Activated T-helper 17 cell treated with anti-CD3 and anti-CD28 coated beads, Interleukin-2, amount 50 U/mL, for 72 hours (primary cell): Measurements from ENCODE around the gene TMCO4. TPM values are rescaled to one million over a fixed set of nuclear protein-coding genes. Genes with fewer than 3 reads are reported as not detected.
A peak's percentile ranks its signal among the peaks of the same experiment; 100 is the strongest.
"Not testable (repeated sequence)": the region's sequence is repeated elsewhere in the genome, so short reads cannot be mapped to it uniquely, and the experiment has no call there.

Experiments used
- ATAC-seq: fragments of 150-1000 bp; cut with Tn5 transposase; replicated peaks from 2 replicates; pipeline ENCODE4 v1.10.0; 2021; ENCODE audit warnings: mild to moderate bottlenecking, moderate library complexity
- H3K27ac Mint-ChIP-seq: one replicate; pipeline ENCODE4 v1.8.0; 2022; ENCODE audit warnings: mixed read lengths
- H3K27me3 Mint-ChIP-seq: one replicate; pipeline ENCODE4 v1.8.0; 2022; ENCODE audit warnings: mixed read lengths
- H3K36me3 Mint-ChIP-seq: one replicate; pipeline ENCODE4 v1.8.0; 2022; ENCODE audit warnings: low read depth, mild to moderate bottlenecking, mixed read lengths
- H3K4me1 Mint-ChIP-seq: one replicate; pipeline ENCODE4 v1.8.0; 2022; ENCODE audit warnings: mixed read lengths
- H3K4me3 Mint-ChIP-seq: one replicate; pipeline ENCODE4 v1.8.0; 2022; ENCODE audit warnings: mild to moderate bottlenecking, mixed read lengths
- H3K9me3 Mint-ChIP-seq: one replicate; pipeline ENCODE4 v1.8.0; 2022; ENCODE audit warnings: mixed read lengths
- total RNA-seq, 2 donors: library from RNA; stranded (reverse); gene quantifications; one replicate each; pipeline ENCODE4 v1.2.3, GENCODE V29; 2022

The TMCO4 gene
- total RNA-seq, 2 donors from 2014 or later = 8.9 to 12.6 TPM

GRCh38 chr1:19800076-19800804 is 524 bp upstream of the TMCO4 start:
- Mint-ChIP-seq H3K4me1 (peaks cover 19% of the 10 kb centered on the region), H3K36me3 (no peaks in the 10 kb centered on the region), H3K9me3 (no peaks in the 10 kb centered on the region), H3K27ac (peak overlapping the region; percentile 93), H3K4me3 (peak overlapping the region; percentile 90), H3K27me3 (no peaks in the 10 kb centered on the region)
- ATAC-seq = peak; percentile 59

- H3K9me3 Mint-ChIP-seq = no peaks in the 10 kb centered on the region
- H3K27me3 Mint-ChIP-seq = no peaks in the 10 kb centered on the region
- H3K36me3 Mint-ChIP-seq = no peaks in the 10 kb centered on the region
- ATAC-seq = no peak
- H3K4me3 Mint-ChIP-seq = peak overlapping the region; percentile 90
- H3K27ac Mint-ChIP-seq = peak overlapping the region; percentile 94
- peaks cover 30% of the 10 kb centered on the region for H3K4me1 Mint-ChIP-seq
Observed at GRCh38 chr1:19798486-19799229, 1.1 kb downstream of the TMCO4 start.

- no peaks in the 10 kb centered on the region for H3K27me3 Mint-ChIP-seq
- H3K36me3 Mint-ChIP-seq = no peaks in the 10 kb centered on the region
- H3K9me3 Mint-ChIP-seq = no peaks in the 10 kb centered on the region
- peak overlapping the region; percentile 94 for H3K27ac Mint-ChIP-seq
- peaks cover 31% of the 10 kb centered on the region for H3K4me1 Mint-ChIP-seq
- no peak for ATAC-seq
- H3K4me3 Mint-ChIP-seq = peak overlapping the region; percentile 5
Observed at GRCh38 chr1:19797827-19798226, 1.9 kb downstream of the TMCO4 start.

GRCh38 chr1:19794583-19794982 is 5.1 kb downstream of the TMCO4 start:
- no peaks in the 10 kb centered on the region for H3K27me3 Mint-ChIP-seq

GRCh38 chr1:19793360-19794046 is 6.2 kb downstream of the TMCO4 start:
- peak; percentile 62 for ATAC-seq
- Mint-ChIP-seq H3K27ac (no peak overlapping the region), H3K4me1 (peaks cover 28% of the 10 kb centered on the region), H3K4me3 (no peak overlapping the region), H3K36me3 (peaks cover 10% of the 10 kb centered on the region), H3K27me3 (no peaks in the 10 kb centered on the region), H3K9me3 (no peaks in the 10 kb centered on the region)

More at GRCh38 chr1:19794583-19794982, 5.1 kb downstream of the TMCO4 start:
- Mint-ChIP-seq H3K4me1 (peaks cover 28% of the 10 kb centered on the region), H3K36me3 (peaks cover 10% of the 10 kb centered on the region), H3K27ac (peak overlapping the region; percentile 72), H3K4me3 (no peak overlapping the region), H3K9me3 (no peaks in the 10 kb centered on the region)
- ATAC-seq = no peak

- no peak for ATAC-seq
- no peaks in the 10 kb centered on the region for H3K9me3 Mint-ChIP-seq
- peaks cover 28% of the 10 kb centered on the region for H3K4me1 Mint-ChIP-seq
- H3K27me3 Mint-ChIP-seq = no peaks in the 10 kb centered on the region
- H3K36me3 Mint-ChIP-seq = peaks cover 17% of the 10 kb centered on the region
- H3K4me3 Mint-ChIP-seq = no peak overlapping the region
- no peak overlapping the region for H3K27ac Mint-ChIP-seq
Observed at GRCh38 chr1:19792237-19793002, 7.3 kb downstream of the TMCO4 start.

- Mint-ChIP-seq H3K36me3 (peaks cover 29% of the 10 kb centered on the region), H3K27ac (peak overlapping the region; percentile 25), H3K4me3 (peak overlapping the region; percentile 14), H3K4me1 (peaks cover 24% of the 10 kb centered on the region)
- not testable (repeated sequence) for H3K9me3 Mint-ChIP-seq, ATAC-seq, H3K27me3 Mint-ChIP-seq
Observed at GRCh38 chr1:19790061-19790975, 9.4 kb downstream of the TMCO4 start.

- Mint-ChIP-seq H3K4me3 (no peak overlapping the region), H3K36me3 (peaks cover 43% of the 10 kb centered on the region), H3K27ac (no peak overlapping the region), H3K9me3 (no peaks in the 10 kb centered on the region), H3K4me1 (peaks cover 12% of the 10 kb centered on the region), H3K27me3 (no peaks in the 10 kb centered on the region)
- no peak for ATAC-seq
Observed at GRCh38 chr1:19786988-19787423, 12.7 kb downstream of the TMCO4 start.

GRCh38 chr1:19785660-19786059 is 14.1 kb downstream of the TMCO4 start:
- Mint-ChIP-seq H3K27ac (peak overlapping the region; percentile 55), H3K9me3 (no peaks in the 10 kb centered on the region), H3K27me3 (no peaks in the 10 kb centered on the region), H3K36me3 (peaks cover 51% of the 10 kb centered on the region), H3K4me1 (peaks cover 8% of the 10 kb centered on the region), H3K4me3 (no peak overlapping the region)
- no peak for ATAC-seq

GRCh38 chr1:19780267-19780877 is 19.3 kb downstream of the TMCO4 start:
- no peaks in the 10 kb centered on the region for H3K4me1 Mint-ChIP-seq
- H3K9me3 Mint-ChIP-seq = no peaks in the 10 kb centered on the region
- ATAC-seq = no peak
- no peaks in the 10 kb centered on the region for H3K27me3 Mint-ChIP-seq
- H3K4me3 Mint-ChIP-seq = no peak overlapping the region
- peaks cover 61% of the 10 kb centered on the region for H3K36me3 Mint-ChIP-seq
- H3K27ac Mint-ChIP-seq = no peak overlapping the region

GRCh38 chr1:19776933-19777332 is 22.8 kb downstream of the TMCO4 start:
- H3K36me3 Mint-ChIP-seq = peaks cover 49% of the 10 kb centered on the region
- ATAC-seq = no peak
- no peaks in the 10 kb centered on the region for H3K9me3 Mint-ChIP-seq
- no peaks in the 10 kb centered on the region for H3K27me3 Mint-ChIP-seq
- H3K4me3 Mint-ChIP-seq = no peak overlapping the region
- no peaks in the 10 kb centered on the region for H3K4me1 Mint-ChIP-seq
- H3K27ac Mint-ChIP-seq = no peak overlapping the region

- no peak overlapping the region for H3K27ac Mint-ChIP-seq
Observed at GRCh38 chr1:19776287-19776686, 23.4 kb downstream of the TMCO4 start.

GRCh38 chr1:19775831-19776230 is 23.9 kb downstream of the TMCO4 start:
- Mint-ChIP-seq H3K27me3 (no peaks in the 10 kb centered on the region), H3K27ac (no peak overlapping the region), H3K9me3 (no peaks in the 10 kb centered on the region), H3K4me3 (no peak overlapping the region), H3K36me3 (peaks cover 46% of the 10 kb centered on the region), H3K4me1 (no peaks in the 10 kb centered on the region)
- ATAC-seq = no peak

More at GRCh38 chr1:19776287-19776686, 23.4 kb downstream of the TMCO4 start:
- no peaks in the 10 kb centered on the region for H3K9me3 Mint-ChIP-seq
- no peaks in the 10 kb centered on the region for H3K27me3 Mint-ChIP-seq
- no peaks in the 10 kb centered on the region for H3K4me1 Mint-ChIP-seq
- H3K36me3 Mint-ChIP-seq = peaks cover 46% of the 10 kb centered on the region
- no peak for ATAC-seq
- H3K4me3 Mint-ChIP-seq = no peak overlapping the region
